GM21515 (cell line): ENCODE measurements around the gene CLASP2.

ENCODE experiments used
- ATAC-seq: cut with Tn5 transposase; IDR thresholded peaks from one replicate; pipeline ENCODE4 v1.9.1; 2021; ENCODE audit not compliant: unreplicated experiment

The CLASP2 gene

DNA sequence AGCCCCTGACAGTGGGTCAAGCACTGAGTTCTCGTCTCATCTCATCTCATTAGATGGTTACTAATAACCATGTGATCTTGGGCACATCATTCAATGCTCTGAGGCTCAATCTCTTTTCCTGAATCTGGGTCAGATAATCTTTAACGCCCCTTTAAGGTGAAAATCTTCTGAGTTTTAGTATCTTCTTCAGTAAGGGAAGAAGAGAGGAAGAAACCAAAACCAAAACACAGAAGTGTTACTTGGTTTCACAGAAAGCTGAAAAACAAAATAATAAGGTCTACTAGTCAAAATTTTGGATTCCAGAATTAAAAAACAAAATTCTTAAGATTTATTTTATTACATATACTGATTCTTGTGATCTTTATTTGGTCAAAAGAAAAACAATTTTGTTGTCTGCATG is 78.2 kb downstream of the CLASP2 start:
- no peak for ATAC-seq

DNA sequence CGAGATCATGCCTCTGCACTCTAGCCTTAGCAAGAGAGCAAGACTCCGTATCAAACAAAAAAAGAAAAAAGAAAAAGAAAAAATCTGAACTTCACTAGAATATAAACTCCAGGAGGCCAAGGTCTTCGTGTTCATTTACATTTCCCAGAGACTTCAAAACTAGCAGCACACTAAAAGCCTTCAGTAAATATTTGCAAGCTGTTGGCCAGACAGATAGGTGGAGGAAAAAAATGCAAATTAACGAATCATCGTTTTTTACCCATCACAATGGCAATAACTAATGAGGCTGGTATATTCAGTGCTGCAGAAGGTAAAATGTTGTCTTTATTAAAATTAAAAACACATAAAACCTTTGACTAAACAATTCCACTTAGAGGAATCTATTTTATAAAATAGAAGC is 80.6 kb downstream of the CLASP2 start:
- ATAC-seq, result no peak

DNA sequence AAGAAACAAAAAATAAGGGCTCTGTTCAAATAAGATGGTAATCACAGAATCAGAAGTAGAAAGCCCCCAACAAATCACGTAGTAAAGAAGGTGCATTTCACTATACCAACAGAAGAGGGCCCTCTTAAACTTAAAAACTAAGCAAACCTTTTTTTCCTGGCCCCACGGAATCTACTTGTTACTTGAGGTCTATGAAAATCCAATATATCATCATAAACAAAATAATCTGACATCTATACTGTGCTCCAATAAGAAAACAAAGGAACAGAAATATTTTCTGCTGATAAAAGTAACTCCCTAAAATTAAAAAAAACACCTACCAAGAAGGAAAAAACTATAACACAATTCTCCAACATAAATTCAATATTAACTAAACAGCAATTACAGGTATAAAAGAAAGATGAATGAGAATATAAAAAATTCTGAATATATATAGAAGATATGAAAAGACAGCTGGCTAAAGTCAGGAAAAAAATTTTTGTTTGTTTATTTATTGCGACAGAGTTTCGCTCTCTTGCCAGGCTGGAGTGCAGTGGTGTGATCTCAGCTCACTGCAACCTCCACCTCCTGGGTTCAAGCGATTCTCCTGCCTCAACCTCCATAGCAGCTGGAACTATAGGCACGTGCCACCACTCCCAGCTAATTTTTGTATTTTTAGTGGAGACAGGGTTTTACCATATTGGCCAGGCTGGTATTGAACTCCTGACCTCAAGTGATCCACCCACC is 81.8 kb downstream of the CLASP2 start:
- no peak for ATAC-seq

DNA sequence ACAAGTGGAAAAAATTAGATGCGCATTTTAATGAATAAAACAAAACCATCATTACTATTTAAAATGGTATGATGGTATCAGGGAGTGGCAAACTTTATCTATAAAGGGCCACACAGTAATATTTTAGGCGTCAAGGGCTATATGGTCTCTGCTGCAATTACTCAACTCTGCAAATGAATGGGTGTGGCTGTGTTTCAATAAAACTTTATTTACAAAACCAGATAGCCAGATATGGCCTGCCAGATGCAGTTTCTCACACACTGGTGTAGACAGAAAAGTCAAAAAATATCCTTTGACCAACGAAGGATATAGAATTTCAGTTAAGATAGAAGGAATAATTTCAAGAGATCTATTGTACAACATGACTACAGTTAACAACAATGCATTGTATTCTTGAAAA is 83.8 kb downstream of the CLASP2 start:
- no peak for ATAC-seq

DNA sequence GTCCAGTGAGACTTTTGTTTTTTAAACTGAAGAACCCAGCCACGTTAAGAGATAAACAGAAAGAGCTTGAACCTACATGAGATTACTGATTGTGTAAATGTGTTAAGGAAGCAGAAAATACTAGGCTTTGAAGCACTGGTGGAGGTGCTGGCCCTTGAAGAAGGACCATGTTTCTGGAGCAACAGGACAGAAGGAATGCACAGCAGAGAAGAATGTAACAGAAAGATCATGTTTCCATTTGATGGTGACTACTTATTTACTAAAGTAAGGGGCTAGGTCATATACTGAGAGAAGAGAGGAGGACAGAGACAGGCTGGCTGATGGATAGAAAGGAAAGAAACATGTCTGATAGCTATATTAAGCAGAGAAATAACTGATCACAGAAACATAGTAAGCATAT is 88.8 kb downstream of the CLASP2 start:
- ATAC-seq, result no peak

DNA sequence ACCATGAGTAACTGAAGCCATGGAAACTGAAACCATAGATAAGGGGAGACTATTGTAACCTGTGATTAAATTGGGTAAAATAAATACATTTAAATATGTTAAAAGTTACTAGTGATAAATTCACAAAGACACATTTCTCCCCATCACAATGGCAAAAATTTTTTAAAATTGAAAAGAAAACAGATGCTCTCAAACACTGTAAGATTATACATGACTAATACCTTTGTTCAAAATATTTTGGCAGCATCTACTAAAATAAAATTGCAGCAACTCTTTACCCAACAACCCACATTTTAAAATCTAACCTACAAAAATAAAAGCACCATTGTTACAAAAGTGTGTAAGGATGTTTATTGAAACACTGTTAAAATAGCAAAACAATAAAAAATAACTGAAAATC is 93.3 kb downstream of the CLASP2 start:
- ATAC-seq, result no peak

DNA sequence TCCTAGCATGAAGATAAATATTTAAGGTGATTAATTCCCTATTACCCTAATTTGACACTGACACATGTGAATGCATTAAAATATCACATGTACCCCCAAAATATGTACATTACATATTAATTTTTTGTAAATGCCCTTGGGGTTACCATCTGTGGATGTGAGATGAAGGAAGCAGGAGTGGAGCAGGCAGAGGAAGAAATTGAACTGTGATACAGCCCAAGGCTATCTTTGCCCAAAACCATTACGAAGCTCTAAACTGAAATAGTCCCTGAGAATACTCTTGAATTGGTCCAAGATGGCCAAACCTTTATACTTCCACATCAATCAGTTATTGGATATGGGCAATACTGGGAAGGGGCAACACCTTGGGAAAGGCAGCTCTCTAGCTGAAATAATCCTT is 105.0 kb downstream of the CLASP2 start:
- no peak for ATAC-seq

DNA sequence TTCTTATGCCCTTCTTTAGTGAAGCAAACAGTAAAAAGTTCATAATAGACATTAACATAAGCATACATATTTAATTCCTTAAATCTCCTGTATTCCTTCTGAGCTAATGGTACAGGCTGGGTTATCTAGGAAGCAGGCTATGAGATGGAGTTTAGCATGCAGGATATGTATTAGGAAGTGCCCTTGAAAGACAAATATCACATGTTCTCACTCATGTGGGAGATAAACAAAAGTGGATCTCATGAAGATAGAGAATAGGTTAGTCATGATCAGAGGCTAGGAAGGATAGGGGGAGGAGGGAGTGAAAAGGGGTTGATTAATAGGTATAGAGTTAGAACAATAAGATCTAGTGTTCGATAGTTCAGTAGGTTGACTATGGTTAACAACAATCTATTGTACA is 105.4 kb downstream of the CLASP2 start:
- no peak for ATAC-seq

DNA sequence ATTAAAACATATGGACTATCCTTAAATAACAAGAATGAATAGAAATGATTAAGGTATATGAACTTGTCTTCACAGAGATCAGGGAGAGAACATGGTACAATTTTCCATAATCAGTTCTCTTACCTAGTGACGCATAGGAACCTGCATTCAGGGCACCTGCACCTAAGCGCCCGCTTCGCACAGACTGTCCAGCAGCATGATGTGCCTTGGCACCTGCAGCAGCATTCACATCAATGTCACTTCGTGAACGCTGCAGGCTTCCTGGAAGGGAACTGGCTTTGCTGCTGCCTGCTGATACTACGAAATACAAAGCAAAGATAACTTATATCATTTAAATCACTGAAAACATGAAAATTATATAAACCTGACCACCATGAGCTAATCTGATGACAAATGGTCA is 115.2 kb downstream of the CLASP2 start:
- no peak for ATAC-seq

DNA sequence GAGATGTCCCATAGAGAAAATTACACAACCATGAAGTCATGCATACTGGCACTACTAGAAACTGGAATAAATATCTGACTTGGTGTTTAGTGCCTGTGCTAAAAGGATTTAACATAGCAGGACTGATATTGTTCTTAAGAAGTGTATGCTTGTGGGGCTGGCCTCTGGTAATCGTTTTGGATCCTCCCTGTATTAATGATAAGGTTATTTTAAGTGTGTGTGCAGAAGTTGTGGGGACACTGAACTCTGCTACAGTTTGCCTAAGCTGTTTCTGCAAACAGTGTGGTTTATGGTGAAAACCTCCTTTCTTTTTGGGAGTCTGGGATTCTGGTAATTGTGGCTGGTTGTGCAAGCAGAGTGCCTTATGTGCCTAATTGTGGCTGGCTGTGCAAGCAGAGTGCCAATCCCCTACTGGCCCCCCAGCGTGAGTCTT is 120.8 kb downstream of the CLASP2 start:
- no peak for ATAC-seq

DNA sequence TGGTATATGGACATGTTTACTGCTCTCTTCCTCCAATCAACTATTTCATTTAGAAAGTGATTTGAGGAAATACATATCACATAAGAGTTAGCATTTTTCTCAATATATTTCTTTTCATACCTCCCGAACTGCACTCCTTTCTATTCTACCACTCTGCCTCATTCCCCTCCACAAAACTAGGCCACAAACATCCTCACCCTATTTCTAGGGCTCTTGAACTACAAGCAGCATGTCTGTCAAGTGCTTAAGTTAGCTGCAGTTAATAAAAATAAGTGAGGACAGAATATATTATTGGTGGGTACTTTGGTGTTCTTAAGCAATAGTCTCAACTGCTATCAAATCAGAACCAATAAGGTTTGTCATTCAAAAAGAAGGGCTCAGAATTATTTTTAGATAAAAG is 125.1 kb downstream of the CLASP2 start:
- no peak for ATAC-seq

DNA sequence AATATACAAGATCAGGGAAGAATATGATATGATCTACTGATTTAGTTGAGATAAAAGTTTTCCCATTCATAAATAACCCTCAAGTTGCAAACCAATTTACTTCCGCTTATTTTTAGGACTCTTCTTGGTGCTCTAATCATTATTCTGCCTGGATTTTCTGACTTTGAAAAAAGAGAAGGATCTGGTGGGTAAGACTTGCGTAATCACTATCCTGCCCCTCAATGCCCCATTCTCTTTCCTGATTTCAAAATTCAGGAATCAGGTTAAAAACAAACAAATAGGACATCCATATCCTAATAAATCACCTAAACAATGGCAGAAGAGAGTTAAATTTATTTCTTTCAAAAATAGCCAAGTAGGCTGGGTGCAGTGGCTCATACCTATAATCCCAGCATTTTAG is 127.5 kb downstream of the CLASP2 start:
- ATAC-seq, result no peak

DNA sequence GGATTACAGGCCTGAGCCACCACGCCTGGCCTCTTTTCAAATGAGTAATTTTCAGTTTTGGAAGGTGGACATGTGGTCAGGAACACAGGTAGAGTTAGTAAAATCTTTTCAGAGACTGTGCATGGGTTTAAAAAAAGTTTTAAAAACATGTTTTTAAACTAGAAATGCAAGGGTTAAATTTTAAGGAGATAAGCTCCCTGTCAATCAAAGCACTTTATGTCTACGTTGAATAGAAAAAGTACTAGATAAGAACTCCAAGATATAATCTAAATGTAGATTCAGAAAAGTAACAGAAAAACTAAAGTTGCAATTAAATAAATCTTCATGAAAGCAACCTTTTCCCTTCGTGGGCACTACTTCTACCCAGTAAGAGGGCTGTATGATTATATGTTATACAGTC is 131.7 kb downstream of the CLASP2 start:
- ATAC-seq, result no peak

DNA sequence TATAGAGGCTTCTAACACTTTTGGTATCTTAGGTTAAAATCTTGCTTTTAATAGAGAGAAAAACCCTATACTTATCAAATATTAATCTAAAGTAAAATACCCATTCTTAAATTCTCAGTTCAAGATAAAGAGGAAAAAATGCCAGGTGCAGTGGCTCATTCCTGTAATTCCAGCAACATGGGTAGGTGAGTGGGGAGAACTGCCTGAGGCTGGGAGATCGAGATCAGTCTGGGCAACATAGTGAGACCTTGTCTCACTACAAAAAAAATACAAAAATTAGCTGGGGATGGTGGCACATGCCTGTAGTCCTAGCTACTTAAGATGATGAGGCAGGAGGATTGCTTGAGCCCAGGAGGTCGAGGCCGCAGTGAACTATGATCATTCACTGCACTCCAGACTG is 135.8 kb downstream of the CLASP2 start:
- no peak for ATAC-seq

DNA sequence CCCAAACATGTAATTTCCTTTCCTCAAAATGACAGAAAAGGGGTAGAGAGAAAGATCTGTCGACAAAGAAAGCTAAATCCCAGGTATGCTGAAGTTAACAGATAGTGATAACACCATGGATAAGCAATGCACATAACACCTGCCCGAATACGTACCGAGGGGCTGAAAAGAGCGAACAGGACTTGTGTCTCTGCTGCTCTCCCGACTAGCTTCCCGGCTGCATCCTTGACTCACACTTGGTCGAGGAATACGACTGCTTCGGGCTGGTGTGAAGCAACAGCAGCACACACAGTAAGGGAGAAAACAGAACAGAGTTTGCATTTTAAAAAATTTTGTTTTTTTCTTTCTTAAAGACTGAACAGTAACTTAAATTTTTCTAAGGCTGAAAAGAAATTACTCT is 136.4 kb downstream of the CLASP2 start:
- ATAC-seq, result no peak

DNA sequence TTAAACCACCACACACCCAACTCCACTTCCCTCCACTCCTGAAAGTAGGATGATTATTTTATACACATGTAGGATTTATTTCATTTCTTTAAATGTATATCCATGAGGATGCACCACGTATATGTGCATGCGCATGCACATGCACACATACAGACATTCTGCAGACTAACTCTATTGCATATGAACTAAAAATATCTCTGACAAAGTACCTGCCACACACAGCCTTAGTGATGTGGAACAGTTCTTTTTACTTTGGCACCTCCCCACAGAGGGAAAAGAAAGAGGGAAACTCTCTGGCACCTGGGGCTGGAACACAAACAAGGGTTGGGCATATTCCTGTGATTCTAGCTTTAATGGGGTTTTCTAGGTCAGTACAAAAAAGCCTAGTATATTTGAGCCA is 138.2 kb downstream of the CLASP2 start:
- ATAC-seq, result no peak

DNA sequence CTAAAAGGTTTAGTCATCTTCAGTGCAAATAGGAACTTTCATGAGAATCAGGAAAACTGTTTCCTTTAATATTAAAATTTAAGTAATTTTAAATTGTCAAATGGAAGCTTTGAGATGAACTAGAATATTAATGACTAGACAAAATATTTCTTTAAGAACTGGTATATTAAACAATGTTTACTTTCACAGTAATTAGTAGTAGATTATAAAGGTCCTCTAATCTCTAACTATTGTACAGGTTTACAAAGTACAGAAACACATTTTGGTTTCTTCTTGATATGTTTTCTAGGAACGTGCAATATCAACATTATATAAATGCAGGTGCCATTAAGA is 138.9 kb downstream of the CLASP2 start:
- ATAC-seq, result no peak

DNA sequence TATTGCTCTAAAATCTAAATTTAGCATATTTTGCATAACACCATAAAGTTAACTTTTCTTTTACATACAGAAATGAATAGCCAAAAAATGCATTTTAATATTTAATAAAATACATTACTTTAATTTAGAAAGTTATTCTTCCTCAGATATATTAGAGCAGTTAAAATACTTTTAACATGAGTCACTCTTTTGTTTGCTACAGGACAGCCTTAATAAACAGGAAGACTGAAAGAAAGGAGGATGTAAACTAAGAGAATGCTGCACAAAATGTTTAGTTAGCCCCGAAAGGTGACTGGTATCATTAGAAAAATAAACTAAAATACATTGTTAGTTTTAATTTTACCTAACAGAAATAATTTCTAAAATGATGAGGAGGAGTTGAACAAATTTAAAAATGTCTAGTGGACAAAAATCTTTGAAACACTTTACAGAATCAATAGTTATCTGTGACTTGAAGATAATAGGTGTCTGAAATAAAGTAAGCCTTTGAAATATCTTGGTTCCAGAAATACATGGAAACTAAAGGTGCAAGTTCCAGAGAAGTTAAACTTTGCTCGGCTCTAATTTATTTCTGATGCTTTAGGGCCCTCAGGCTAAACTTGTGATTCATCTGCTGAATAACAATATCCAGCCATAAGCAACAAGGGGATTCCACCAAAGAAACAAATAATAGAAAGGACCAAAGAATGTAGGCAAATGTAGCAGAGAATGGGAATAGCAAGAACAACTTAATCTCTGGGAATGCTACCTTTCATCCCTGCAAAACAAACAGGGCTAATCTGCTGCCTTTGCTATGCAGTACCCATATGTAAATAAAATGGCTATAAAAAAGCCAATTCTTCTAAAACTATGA is 139.5 kb downstream of the CLASP2 start:
- no peak for ATAC-seq

DNA sequence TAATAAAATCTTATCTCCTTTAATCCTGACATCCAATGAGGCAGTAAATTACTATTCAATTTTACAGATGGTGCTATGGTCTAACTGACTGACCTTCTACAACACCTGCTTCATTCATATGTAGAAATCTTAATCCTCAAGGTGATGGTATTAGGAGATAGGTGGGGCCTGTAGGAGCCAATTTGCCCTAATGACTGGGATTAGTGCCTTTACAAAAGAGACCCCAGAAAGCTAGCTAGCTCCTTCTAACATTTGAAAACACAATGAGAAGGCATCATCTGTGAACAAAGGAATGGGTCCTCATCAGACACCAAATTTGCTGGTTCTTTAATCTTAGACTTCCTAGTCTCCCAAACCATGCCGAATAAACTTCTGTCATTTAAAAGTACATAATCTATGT is 140.5 kb downstream of the CLASP2 start:
- ATAC-seq, result no peak

DNA sequence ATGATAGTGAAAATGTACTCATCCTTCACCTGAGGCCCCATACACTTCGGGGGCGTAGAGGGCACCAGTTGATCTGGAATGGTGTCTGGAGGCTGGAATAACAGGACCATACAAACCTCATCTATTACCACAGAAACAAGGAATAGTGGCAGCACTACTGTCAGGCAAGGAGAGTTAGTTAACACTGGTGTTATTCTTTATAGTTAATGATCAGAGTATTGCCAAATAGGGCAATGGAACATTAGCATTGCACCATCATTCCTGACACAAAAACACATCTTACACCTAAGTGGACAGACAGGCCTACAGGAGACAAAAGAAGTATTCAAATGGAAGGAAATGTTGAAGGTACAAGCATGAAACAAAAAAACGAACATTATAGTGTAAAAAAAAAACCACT is 140.9 kb downstream of the CLASP2 start:
- ATAC-seq, result no peak

DNA sequence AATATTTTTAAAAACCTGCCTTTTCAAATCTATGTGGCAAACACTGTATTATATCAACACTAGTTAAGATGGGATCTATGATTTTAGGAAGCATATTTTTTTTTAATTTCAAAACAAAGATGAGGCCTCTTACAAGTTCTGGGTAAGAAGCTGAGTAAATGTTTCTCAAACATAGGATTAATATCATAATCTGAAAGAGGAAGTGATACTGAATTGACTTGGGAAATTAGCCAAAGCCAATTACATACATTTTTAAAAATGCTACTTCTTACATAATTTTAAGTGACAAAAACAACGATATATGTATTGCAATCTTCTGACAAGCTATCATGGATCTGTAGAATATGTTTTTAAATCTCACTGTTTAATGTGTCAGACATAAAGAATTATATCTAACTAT is 142.7 kb downstream of the CLASP2 start:
- no peak for ATAC-seq

DNA sequence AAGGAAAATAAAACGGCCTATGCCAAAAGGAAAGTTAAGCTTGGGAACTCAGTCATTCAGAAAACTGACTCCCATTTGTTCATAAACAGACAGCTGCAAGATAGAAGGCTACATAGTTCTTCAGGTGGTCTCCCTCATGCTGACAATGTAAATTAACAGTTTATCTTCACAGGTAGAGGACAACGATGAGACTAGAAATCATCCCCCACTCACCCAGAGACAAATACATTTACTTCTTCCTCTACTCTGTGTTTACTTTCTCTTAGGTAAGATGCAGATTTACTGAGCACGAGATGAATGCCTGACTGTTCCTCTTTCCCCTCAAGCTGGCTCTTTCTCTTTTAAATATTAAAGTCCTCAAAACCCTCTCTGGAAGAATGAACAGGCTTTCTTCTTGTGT is 160.2 kb downstream of the CLASP2 start:
- ATAC-seq, result no peak

DNA sequence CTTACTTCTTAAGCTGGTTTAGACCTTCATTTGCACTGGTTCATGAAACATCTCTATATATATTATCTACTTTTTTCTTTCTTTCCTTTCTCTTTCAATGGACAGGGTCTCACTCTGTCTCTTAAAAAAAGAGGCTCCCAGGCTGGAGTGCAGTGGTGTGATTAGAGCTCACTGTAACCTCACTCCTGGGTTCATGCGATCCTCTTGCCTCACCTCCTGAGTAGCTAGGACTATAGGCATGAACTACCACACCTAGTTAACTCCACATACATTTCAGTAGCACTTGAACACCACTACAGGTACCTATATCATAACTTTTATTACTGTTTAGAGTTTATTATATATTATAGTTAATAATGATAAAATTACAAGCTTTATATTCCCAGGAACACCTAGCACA is 160.8 kb downstream of the CLASP2 start:
- no peak for ATAC-seq
